OCI-LY1 (cell line): ENCODE measurements around the gene KDM4D.

ENCODE experiments used
- CTCF ChIP-seq: fragments of 200-600 bp; sonication (generic), shearing (Covaris generic); IDR thresholded peaks from 2 replicates; pipeline ENCODE4 v1.5.1; 2017; ENCODE audit warnings: mild to moderate bottlenecking, antibody characterized with exemption, low read length, moderate library complexity, mixed read lengths
- EZH2 ChIP-seq: fragments of 200-600 bp; sonication (generic), shearing (Covaris generic); IDR thresholded peaks from 2 replicates; pipeline ENCODE4 v1.8.0; 2017; ENCODE audit warnings: borderline replicate concordance, mixed run types, mild to moderate bottlenecking, antibody characterized with exemption, low read length, moderate library complexity, mixed read lengths

- TF ChIP-seq CTCF (no peak), EZH2 (no peak)
Measured at GRCh38 chr11:95011376-95011775, 37.9 kb downstream of the KDM4D start.
